ENCODE measurements around the gene ST3GAL5. TPM values are rescaled to one million over a fixed set of nuclear protein-coding genes. Genes with fewer than 3 reads are reported as not detected.

Gene ST3GAL5
- total RNA-seq, 1 donor from 2014 or later: 9.9 TPM

- Histone ChIP-seq H3K27ac (no peak overlapping the region), H3K9me3 (ENCODE audit: low read depth) (no peaks in the 10 kb centered on the region), H3K27me3 (peaks cover 24% of the 10 kb centered on the region), H3K4me3 (no peak overlapping the region), H3F3A (ENCODE audit: low read depth) (peaks cover 13% of the 10 kb centered on the region), H3K9ac (no peak overlapping the region), H2AFZ (replicated peaks) (no peak overlapping the region), H3K36me3 (no peaks in the 10 kb centered on the region), H4K20me1 (ENCODE audit: low read depth) (peaks cover 8% of the 10 kb centered on the region), H3K4me2 (no peak overlapping the region), H3K79me2 (ENCODE audit: low read depth) (no peaks in the 10 kb centered on the region), H3K4me1 (peaks cover 21% of the 10 kb centered on the region)
- Mint-ChIP-seq H3K4me3 (no peak overlapping the region), H3K9me3 (peaks cover 6% of the 10 kb centered on the region), H3K27me3 (ENCODE audit: insufficient read depth, low read depth) (peaks cover 8% of the 10 kb centered on the region), H3K27ac (no peak overlapping the region), H3K4me1 (peaks cover 26% of the 10 kb centered on the region), H3K36me3 (peaks cover 2% of the 10 kb centered on the region)
- DNase-seq (ENCODE audit: low spot score): no peak
- no peak for TF ChIP-seq CTCF (IDR thresholded peaks at IDR 0.05)
- TF ChIP-seq EZH2phosphoT487 (IDR thresholded peaks at IDR 0.05): no peak
- TF ChIP-seq EZH2 (IDR thresholded peaks at IDR 0.05): no peak
Measured at GRCh38 chr2:85892216-85892944, 3.6 kb upstream of the ST3GAL5 start.

GRCh38 chr2:85890522-85891176, 1.9 kb upstream of the ST3GAL5 start:
- TF ChIP-seq EZH2phosphoT487 (IDR thresholded peaks at IDR 0.05): no peak
- no peak overlapping the region for H3K4me2 ChIP-seq

GRCh38 chr2:85889627-85890281, 964 bp upstream of the ST3GAL5 start:
- peaks cover 23% of the 10 kb centered on the region for H3K4me1 ChIP-seq
- DNase-seq (ENCODE audit: low spot score): peak; percentile 45
- Mint-ChIP-seq H3K9me3 (peaks cover 2% of the 10 kb centered on the region), H3K36me3 (peaks cover 2% of the 10 kb centered on the region), H3K27ac (peak overlapping the region; percentile 82), H3K4me3 (peak overlapping the region; percentile 89), H3K4me1 (peaks cover 39% of the 10 kb centered on the region), H3K27me3 (ENCODE audit: insufficient read depth, low read depth) (peaks cover 11% of the 10 kb centered on the region)
- H3K9ac ChIP-seq: no peak overlapping the region
- H3K4me3 ChIP-seq: peak overlapping the region; percentile 94
- H3K9me3 ChIP-seq (ENCODE audit: low read depth): no peaks in the 10 kb centered on the region
- H3F3A ChIP-seq (ENCODE audit: low read depth): peaks cover 17% of the 10 kb centered on the region
- H3K27ac ChIP-seq: no peak overlapping the region
- peaks cover 10% of the 10 kb centered on the region for H4K20me1 ChIP-seq (ENCODE audit: low read depth)
- H2AFZ ChIP-seq (replicated peaks): peak overlapping the region; percentile 85
- peak overlapping the region; percentile 89 for H3K4me2 ChIP-seq
- H3K36me3 ChIP-seq: no peaks in the 10 kb centered on the region
- no peaks in the 10 kb centered on the region for H3K79me2 ChIP-seq (ENCODE audit: low read depth)
- H3K27me3 ChIP-seq: peaks cover 33% of the 10 kb centered on the region
- TF ChIP-seq EZH2 (IDR thresholded peaks at IDR 0.05): no peak
- TF ChIP-seq CTCF (IDR thresholded peaks at IDR 0.05): no peak
- TF ChIP-seq EZH2phosphoT487 (IDR thresholded peaks at IDR 0.05): no peak

More at GRCh38 chr2:85890522-85891176, 1.9 kb upstream of the ST3GAL5 start:
- peaks cover 11% of the 10 kb centered on the region for H3K27me3 Mint-ChIP-seq (ENCODE audit: insufficient read depth, low read depth)
- no peak overlapping the region for H3K4me3 ChIP-seq
- H2AFZ ChIP-seq (replicated peaks): peak overlapping the region; percentile 18
- peaks cover 39% of the 10 kb centered on the region for H3K4me1 Mint-ChIP-seq
- H3K4me1 ChIP-seq: peaks cover 23% of the 10 kb centered on the region
- peaks cover 10% of the 10 kb centered on the region for H4K20me1 ChIP-seq (ENCODE audit: low read depth)
- H3K36me3 Mint-ChIP-seq: peaks cover 2% of the 10 kb centered on the region
- peaks cover 6% of the 10 kb centered on the region for H3K9me3 Mint-ChIP-seq
- H3K27ac Mint-ChIP-seq: no peak overlapping the region
- no peak overlapping the region for H3K9ac ChIP-seq
- peaks cover 33% of the 10 kb centered on the region for H3K27me3 ChIP-seq
- no peaks in the 10 kb centered on the region for H3K36me3 ChIP-seq
- no peaks in the 10 kb centered on the region for H3K9me3 ChIP-seq (ENCODE audit: low read depth)
- DNase-seq (ENCODE audit: low spot score): no peak
- peak overlapping the region; percentile 54 for H3K4me3 Mint-ChIP-seq
- H3K27ac ChIP-seq: no peak overlapping the region
- H3K79me2 ChIP-seq (ENCODE audit: low read depth): no peaks in the 10 kb centered on the region
- H3F3A ChIP-seq (ENCODE audit: low read depth): peaks cover 17% of the 10 kb centered on the region

Measured in neural progenitor cell (in vitro differentiated cells).